ENCODE results near the gene TBC1D3K.
"Not testable (repeated sequence)": the region's sequence is repeated elsewhere in the genome, so short reads cannot be mapped to it uniquely, and the experiment has no call there.

Gene TBC1D3K

DNA sequence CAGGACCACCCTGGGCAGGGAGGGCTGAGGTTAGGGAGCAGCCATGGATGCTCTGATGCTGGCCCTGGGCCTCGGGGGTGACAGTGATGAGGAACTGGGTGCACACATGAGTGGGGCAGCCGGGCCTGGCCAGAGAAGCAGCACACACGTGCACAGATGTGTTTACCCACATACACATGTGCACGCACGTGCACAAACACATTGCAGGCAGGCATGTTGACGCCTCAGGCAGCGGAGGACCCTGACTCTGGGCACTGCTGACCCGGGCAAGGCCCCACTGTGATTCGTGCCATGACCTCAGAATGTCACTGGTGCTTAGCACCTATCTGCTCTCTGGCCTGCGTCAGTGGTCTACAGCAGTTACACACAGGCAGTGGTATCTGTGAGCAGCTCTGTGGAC lies at the start of gene TBC1D3K:
TBC1D3K (plus strand) TSS at position 301 of the 400 bp plus-strand sequence. CDS start 1,585 bp downstream, outside the sequence.
- not testable (repeated sequence) for DNase-seq (ENCODE audit: low read depth)

DNA sequence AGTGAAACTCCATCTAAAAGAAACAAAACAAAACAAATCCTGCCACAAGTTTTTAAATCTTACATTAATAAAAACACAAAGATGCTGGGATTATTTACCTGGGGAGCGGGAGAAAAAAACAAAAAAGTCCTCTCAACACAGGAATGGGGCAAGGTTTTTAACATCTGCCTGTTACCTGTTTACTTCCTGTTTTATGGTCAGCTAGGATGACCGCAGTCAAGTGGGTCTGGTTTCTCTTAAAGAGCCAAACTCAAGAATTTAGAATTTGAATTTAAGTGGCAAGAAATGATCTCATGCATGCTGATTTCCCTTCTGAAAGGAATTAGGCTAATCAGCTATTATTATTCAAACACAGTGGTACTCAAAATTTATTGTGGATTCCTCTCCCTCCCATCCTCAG lies 39.7 kb upstream of the TBC1D3K start:
- DNase-seq (ENCODE audit: low read depth): no peak

DNA sequence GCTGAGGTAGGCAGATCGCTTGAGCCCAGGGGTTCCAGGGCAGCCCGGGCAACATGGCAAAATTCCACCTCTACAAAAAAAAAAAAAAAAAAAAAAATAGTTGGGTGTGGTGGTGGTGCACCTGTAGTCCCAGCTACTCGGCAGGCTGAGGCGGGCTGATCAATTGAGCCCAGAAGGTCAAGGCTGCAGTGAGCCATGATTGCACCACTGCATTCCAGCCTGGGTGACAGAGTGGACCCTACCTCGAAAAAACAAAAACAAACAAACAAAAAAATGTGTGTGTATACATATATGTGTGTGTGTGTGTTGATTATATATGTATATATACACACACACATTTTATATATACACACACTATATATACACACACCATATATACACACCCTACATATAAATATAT lies 39.1 kb upstream of the TBC1D3K start:
- no peak for DNase-seq (ENCODE audit: low read depth)

DNA sequence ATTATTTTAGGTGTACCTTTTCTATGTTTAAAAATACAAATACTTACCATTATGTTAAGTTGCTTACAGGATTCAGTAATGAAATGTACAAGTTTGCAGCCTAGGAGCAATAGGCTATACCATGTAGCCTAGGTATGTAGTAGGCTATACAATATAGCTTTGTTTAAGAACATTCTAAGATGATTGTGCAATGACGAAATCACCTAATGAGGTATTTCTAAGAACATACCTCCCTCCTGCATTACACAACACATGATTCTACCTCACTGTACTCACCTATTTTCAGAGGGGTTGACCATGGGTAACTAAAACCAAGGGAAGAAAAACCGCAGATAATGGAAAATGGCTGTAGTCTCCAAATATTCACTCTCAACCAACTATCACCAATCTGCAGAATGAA lies 35.3 kb upstream of the TBC1D3K start:
- DNase-seq (ENCODE audit: low read depth): no peak

DNA sequence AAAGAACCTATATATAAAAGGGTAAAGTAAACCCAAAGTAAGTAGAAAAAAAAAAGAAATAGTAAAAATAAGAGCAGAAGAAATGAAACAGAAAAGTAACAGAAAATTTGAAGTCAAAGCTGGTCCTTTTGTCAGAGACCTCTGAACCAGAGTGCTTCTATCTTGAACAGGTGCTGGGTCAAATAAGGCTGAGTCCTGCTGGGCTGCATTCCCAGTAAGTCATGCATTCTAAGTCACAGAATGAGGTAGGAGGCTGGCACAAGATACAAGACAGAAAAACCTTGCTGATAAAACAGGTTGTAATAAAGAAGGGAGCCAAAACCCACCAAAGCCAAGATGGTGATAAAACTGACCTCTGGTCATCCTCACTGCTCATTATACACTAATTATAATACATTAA lies 27.3 kb upstream of the TBC1D3K start:
- DNase-seq (ENCODE audit: low read depth): not testable (repeated sequence)

Data from stimulated activated CD8-positive, alpha-beta memory T cell treated with anti-CD3 and anti-CD28 coated beads, Interleukin-12 subunit alpha, Interleukin-12 subunit beta, amount 100 ng/mL, for 4 hours (primary cell).